Upper lobe of left lung (tissue), 6 donors: ENCODE results near the gene DCDC2. TPM values are rescaled to one million over a fixed set of nuclear protein-coding genes. Genes with fewer than 3 reads are reported as not detected.
A peak's percentile ranks its signal among the peaks of the same experiment; 100 is the strongest.

Experiments used
- ATAC-seq, 2 donors: fragments of 200-7000 bp; cut with Tn5 transposase; one replicate each; pipeline ENCODE4 v1.9.1; 2022; ENCODE audit warnings: mild to moderate bottlenecking in 2 of 2, moderate library complexity in 2 of 2; ENCODE audit not compliant: low FRiP score in 2 of 2
- DNase-seq, 2 donors: peaks; one replicate each; pipeline ENCODE4 v3.0.0-alpha.2; 2019 to 2020
- H3K27ac ChIP-seq, 4 donors: fragments of 200-600 bp; sonication (generic); one replicate each; pipeline ENCODE4 v1.5.1; 2016 to 2019
- H3K27me3 ChIP-seq, 4 donors: fragments of 200-600 bp; sonication (generic); one replicate each; pipeline ENCODE4 v1.5.1; 2017 to 2019
- H3K36me3 ChIP-seq, 4 donors: fragments of 200-600 bp; sonication (generic); one replicate each; pipeline ENCODE4 v1.5.1; 2016 to 2019
- H3K4me1 ChIP-seq, 4 donors: fragments of 200-600 bp; sonication (generic); one replicate each; pipeline ENCODE4 v1.5.1; 2018 to 2019
- H3K4me3 ChIP-seq, 4 donors: fragments of 200-600 bp; sonication (generic); one replicate each; pipeline ENCODE4 v1.5.1; 2017 to 2019; ENCODE audit warnings: mild to moderate bottlenecking in 2 of 4, moderate library complexity in 1 of 4
- H3K9me3 ChIP-seq, 4 donors: fragments of 200-600 bp; sonication (generic); one replicate each; pipeline ENCODE4 v1.5.1; 2018 to 2019
- CTCF ChIP-seq, 6 experiments: fragments of 450-650 bp in 4 of 6; fragments of 200-600 bp in 2 of 6; sonication (generic) in 2 of 6; IDR thresholded peaks; one replicate each; pipeline ENCODE4 v1.5.1; 2016 to 2019; ENCODE audit warnings: antibody characterized with exemption in 6 of 6
- EP300 ChIP-seq, 4 donors: sonication (generic); formaldehyde crosslinking; IDR thresholded peaks; one replicate each; pipeline ENCODE4 v1.5.1; 2017; ENCODE audit warnings: antibody characterized with exemption in 4 of 4, control low read depth in 2 of 4
- POLR2A ChIP-seq, 4 donors: fragments of 450-650 bp; IDR thresholded peaks; one replicate each; pipeline ENCODE4 v1.5.1; 2016 to 2017; ENCODE audit warnings: antibody characterized with exemption in 4 of 4, mild to moderate bottlenecking in 2 of 4
- POLR2AphosphoS5 ChIP-seq, 2 donors: sonication (generic); formaldehyde crosslinking; IDR thresholded peaks; one replicate each; pipeline ENCODE4 v1.5.1; 2017; ENCODE audit warnings: antibody characterized with exemption in 2 of 2
- WGBS, 2 donors: methylation state at CpG; one replicate each; pipeline ENCODE4 v1.1.5; 2017 to 2018; 5-methylcytosine and 5-hydroxymethylcytosine counted together
- total RNA-seq, 6 donors: library from RNA; depleted of rRNA in 4 of 6; stranded (reverse); fragments of >200 nt in 4 of 6; gene quantifications; one replicate each; pipeline versions ENCODE4 v1.1.0 to v1.2.1, GENCODE V29; 2016 to 2021
- donor health status: DM: no; HTN: no; CAD: no; lungs with moderate emphysema.
- donor health status: DM: no; HTN: yes; CAD: no; lungs with severe emphysema.

Gene DCDC2
- total RNA-seq, 6 donors from 2014 or later = 7.1 to 9.4 (median 7.8) TPM

- H3K27ac ChIP-seq = no peak overlapping the region
- 59 to 60% methylated on average over 2 of the region's 2 CpGs for WGBS, 2 donors
These were observed 129.7 kb downstream of the DCDC2 start for GRCh38 chr6:24228123-24228522.

GRCh38 chr6:24227556-24227955 lies 130.3 kb downstream of the DCDC2 start:
- TF ChIP-seq EP300 (IDR thresholded peaks at IDR 0.05) (no peak), POLR2AphosphoS5 (IDR thresholded peaks at IDR 0.05) (peak in 1 of 2 donors; percentile 21)
- no peak overlapping the region for H3K27ac ChIP-seq
- no peaks in the 10 kb centered on the region for H3K36me3 ChIP-seq
- ATAC-seq (no peak), DNase-seq (no peak)
- no peaks in the 10 kb centered on the region for H3K9me3 ChIP-seq
- 38 to 42% methylated on average over 4 of the region's 4 CpGs for WGBS, 2 donors
- H3K4me1 ChIP-seq = peaks cover 0 to 5% (median 0%) of the 10 kb centered on the region in 4 donors
- no peaks in the 10 kb centered on the region for H3K27me3 ChIP-seq
- no peak overlapping the region for H3K4me3 ChIP-seq

More at GRCh38 chr6:24228123-24228522, 129.7 kb downstream of the DCDC2 start:
- Histone ChIP-seq H3K27me3 (no peaks in the 10 kb centered on the region), H3K4me3 (no peak overlapping the region), H3K4me1 (peaks cover 0 to 5% (median 0%) of the 10 kb centered on the region in 4 donors), H3K9me3 (no peaks in the 10 kb centered on the region), H3K36me3 (no peaks in the 10 kb centered on the region)
- DNase-seq (no peak), ATAC-seq (no peak)
- TF ChIP-seq CTCF (IDR thresholded peaks at IDR 0.05) = no peak
- no peak for TF ChIP-seq EP300 (IDR thresholded peaks at IDR 0.05)
- TF ChIP-seq POLR2A (IDR thresholded peaks at IDR 0.05) = no peak
- no peak for TF ChIP-seq POLR2AphosphoS5 (IDR thresholded peaks at IDR 0.05)

GRCh38 chr6:24226541-24226940 lies 131.3 kb downstream of the DCDC2 start:
- no peaks in the 10 kb centered on the region for H3K9me3 ChIP-seq
- H3K36me3 ChIP-seq = no peaks in the 10 kb centered on the region
- no peaks in the 10 kb centered on the region for H3K27me3 ChIP-seq
- WGBS, 2 donors = 59 to 64% methylated on average over 3 of the region's 3 CpGs
- ATAC-seq (no peak), DNase-seq (no peak)
- TF ChIP-seq POLR2A (IDR thresholded peaks at IDR 0.05) (no peak), POLR2AphosphoS5 (IDR thresholded peaks at IDR 0.05) (no peak), EP300 (IDR thresholded peaks at IDR 0.05) (no peak), CTCF (IDR thresholded peaks at IDR 0.05) (no peak)
- peaks cover 0 to 5% (median 0%) of the 10 kb centered on the region in 4 donors for H3K4me1 ChIP-seq
- no peak overlapping the region for H3K27ac ChIP-seq
- H3K4me3 ChIP-seq = no peak overlapping the region

GRCh38 chr6:24225838-24226237 lies 132.0 kb downstream of the DCDC2 start:
- ATAC-seq (no peak), DNase-seq (no peak)
- Histone ChIP-seq H3K36me3 (no peaks in the 10 kb centered on the region), H3K4me1 (peaks cover 0 to 5% (median 0%) of the 10 kb centered on the region in 4 donors), H3K9me3 (no peaks in the 10 kb centered on the region), H3K27me3 (no peaks in the 10 kb centered on the region), H3K4me3 (no peak overlapping the region), H3K27ac (no peak overlapping the region)
- 90 to 93% methylated on average over 2 of the region's 2 CpGs for WGBS, 2 donors
- TF ChIP-seq POLR2AphosphoS5 (IDR thresholded peaks at IDR 0.05) (no peak), EP300 (IDR thresholded peaks at IDR 0.05) (no peak), CTCF (IDR thresholded peaks at IDR 0.05) (no peak), POLR2A (IDR thresholded peaks at IDR 0.05) (no peak)

GRCh38 chr6:24223115-24223919 lies 134.5 kb downstream of the DCDC2 start:
- 69 to 81% methylated on average over 7 of the region's 7 CpGs for whole genome bisulfite sequencing, 2 donors
- TF ChIP-seq POLR2AphosphoS5 (IDR thresholded peaks at IDR 0.05) = no peak
- no peak for TF ChIP-seq CTCF (IDR thresholded peaks at IDR 0.05)
- no peak for TF ChIP-seq EP300 (IDR thresholded peaks at IDR 0.05)
- TF ChIP-seq POLR2A (IDR thresholded peaks at IDR 0.05) = no peak
- no peak overlapping the region for H3K27ac ChIP-seq
- H3K4me1 ChIP-seq = no peaks in the 10 kb centered on the region
- no peak for ATAC-seq
- H3K4me3 ChIP-seq = no peak overlapping the region
- DNase-seq = no peak
- no peaks in the 10 kb centered on the region for H3K36me3 ChIP-seq
- no peaks in the 10 kb centered on the region for H3K27me3 ChIP-seq
- H3K9me3 ChIP-seq = no peaks in the 10 kb centered on the region
